Subcutaneous adipose tissue (tissue), 4 donors: ENCODE data around the gene OPCML. TPM values are rescaled to one million over a fixed set of nuclear protein-coding genes. Genes with fewer than 3 reads are reported as not detected.

Experiments
- CTCF ChIP-seq: fragments of 450-650 bp; IDR thresholded peaks from one replicate; pipeline ENCODE4 v1.5.1; 2016; ENCODE audit warnings: low read depth, mild to moderate bottlenecking, control low read depth, antibody characterized with exemption, moderate library complexity
- total RNA-seq, 4 donors: library from RNA; depleted of rRNA; stranded (reverse); fragments of >200 nt; gene quantifications; one replicate each; pipeline ENCODE4 v1.1.0, GENCODE V29; 2016

OPCML gene
- total RNA-seq, 4 donors from 2014 or later, result under 0.01 TPM; not detected in 3

- no peak for TF ChIP-seq CTCF
These were observed 31.3 kb upstream of the OPCML start for GRCh38 chr11:133563505-133564025.

GRCh38 chr11:133560472-133560855 lies 28.2 kb upstream of the OPCML start:
- TF ChIP-seq CTCF, result no peak

GRCh38 chr11:133559833-133560471 lies 27.7 kb upstream of the OPCML start:
- no peak for TF ChIP-seq CTCF

- no peak for TF ChIP-seq CTCF
These were observed 27.1 kb upstream of the OPCML start for GRCh38 chr11:133559382-133559781.

GRCh38 chr11:133555034-133555433 lies 22.7 kb upstream of the OPCML start:
- TF ChIP-seq CTCF, result no peak

GRCh38 chr11:133553885-133554740 lies 21.8 kb upstream of the OPCML start:
- no peak for TF ChIP-seq CTCF

- TF ChIP-seq CTCF, result no peak
These were observed 20.6 kb upstream of the OPCML start for GRCh38 chr11:133552938-133553337.
